GM23338 (cell line): ENCODE results near the gene MIEN1. TPM values are rescaled to one million over a fixed set of nuclear protein-coding genes. Genes with fewer than 3 reads are reported as not detected.

ENCODE experiments used
- ATAC-seq: fragments of 200-7000 bp; cut with Tn5 transposase; 3 replicates; pipeline ENCODE4 v1.9.1; 2020
- DNase-seq: peaks from one replicate; pipeline ENCODE4 v3.0.0-alpha.2; 2015; ENCODE audit warnings: low spot score
- H2AFZ ChIP-seq: fragments of 200-600 bp; sonication (generic); 2 replicates; pipeline ENCODE4 v1.8.0; 2016; ENCODE audit warnings: antibody characterized with exemption, mild to moderate bottlenecking, moderate library complexity
- H3F3A ChIP-seq: fragments of 200-600 bp; sonication (generic); replicated peaks from 2 replicates; pipeline ENCODE4 v1.8.0; 2017; ENCODE audit warnings: antibody characterized with exemption, mixed run types, low read depth
- H3K27ac ChIP-seq: fragments of 200-600 bp; sonication (generic); 2 replicates; pipeline ENCODE4 v1.6.1; 2016; ENCODE audit warnings: low read depth
- H3K27me3 ChIP-seq: fragments of 200-600 bp; sonication (generic); 2 replicates; pipeline ENCODE4 v1.8.0; 2016; ENCODE audit warnings: mild to moderate bottlenecking, mixed run types, moderate library complexity; ENCODE audit not compliant: insufficient read depth
- H3K36me3 ChIP-seq: fragments of 200-600 bp; sonication (generic); 2 replicates; pipeline ENCODE4 v1.8.0; 2016; ENCODE audit warnings: mild to moderate bottlenecking; ENCODE audit not compliant: insufficient read depth
- H3K4me1 ChIP-seq: fragments of 200-600 bp; sonication (generic); 2 replicates; pipeline ENCODE4 v1.8.0; 2016; ENCODE audit warnings: mild to moderate bottlenecking, moderate library complexity; ENCODE audit not compliant: insufficient read depth
- H3K4me2 ChIP-seq: fragments of 200-600 bp; sonication (generic); 2 replicates; pipeline ENCODE4 v1.7.1; 2017; ENCODE audit warnings: mixed run types
- H3K4me3 ChIP-seq: fragments of 200-600 bp; sonication (generic); 2 replicates; pipeline ENCODE4 v1.6.1; 2016; ENCODE audit warnings: mixed run types
- H3K79me2 ChIP-seq: fragments of 200-600 bp; sonication (generic); replicated peaks from 2 replicates; pipeline ENCODE4 v1.8.0; 2017; ENCODE audit warnings: mild to moderate bottlenecking; ENCODE audit not compliant: insufficient read depth
- H3K9me2 ChIP-seq: fragments of 200-600 bp; sonication (generic); 2 replicates; pipeline ENCODE4 v1.8.0; 2017; ENCODE audit not compliant: insufficient read depth
- H4K20me1 ChIP-seq: fragments of 200-600 bp; sonication (generic); replicated peaks from 2 replicates; pipeline ENCODE4 v1.8.0; 2017; ENCODE audit warnings: mild to moderate bottlenecking; ENCODE audit not compliant: insufficient read depth
- H3K27ac Mint-ChIP-seq: 2 replicates; pipeline ENCODE4 v1.8.0; 2020; ENCODE audit warnings: inconsistent platforms, mild to moderate bottlenecking, moderate library complexity, mixed read lengths
- H3K27me3 Mint-ChIP-seq: 3 replicates; pipeline ENCODE4 v1.8.0; 2022; ENCODE audit warnings: low read depth, mild to moderate bottlenecking, moderate library complexity, mixed read lengths, inconsistent platforms; ENCODE audit not compliant: insufficient read depth, poor library complexity
- H3K36me3 Mint-ChIP-seq: 3 replicates; pipeline ENCODE4 v1.8.0; 2021; ENCODE audit warnings: low read depth, mild to moderate bottlenecking, inconsistent platforms, moderate library complexity, mixed read lengths
- H3K4me1 Mint-ChIP-seq: 3 replicates; pipeline ENCODE4 v1.8.0; 2020; ENCODE audit warnings: mild to moderate bottlenecking, inconsistent platforms, mixed read lengths
- H3K4me3 Mint-ChIP-seq: 3 replicates; pipeline ENCODE4 v1.8.0; 2021; ENCODE audit warnings: moderate library complexity, mild to moderate bottlenecking, inconsistent platforms, mixed read lengths
- H3K9me3 Mint-ChIP-seq: 3 replicates; pipeline ENCODE4 v1.8.0; 2020; ENCODE audit warnings: moderate library complexity, mild to moderate bottlenecking, inconsistent platforms, mixed read lengths
- CREB1 ChIP-seq: fragments of 250-450 bp; sonication (Bioruptor Pico); IDR thresholded peaks from 2 replicates; pipeline ENCODE4 v1.5.0; 2020; ENCODE audit warnings: low read depth, mild to moderate bottlenecking, moderate library complexity
- EZH2 ChIP-seq: fragments of 200-600 bp; sonication (generic); IDR thresholded peaks from one replicate; pipeline ENCODE4 v1.8.0; 2017; ENCODE audit warnings: antibody characterized with exemption, mild to moderate bottlenecking, low read depth; ENCODE audit not compliant: unreplicated experiment
- EZH2phosphoT487 ChIP-seq: fragments of 200-600 bp; sonication (generic); IDR thresholded peaks from one replicate; pipeline ENCODE4 v1.8.1; 2018; ENCODE audit warnings: antibody characterized with exemption; ENCODE audit not compliant: unreplicated experiment
- JUNB ChIP-seq: IDR thresholded peaks from one replicate; pipeline ENCODE4 v1.6.1; 2016; ENCODE audit warnings: antibody characterized with exemption; ENCODE audit not compliant: unreplicated experiment
- NANOG ChIP-seq: IDR thresholded peaks from 2 replicates; pipeline ENCODE4 v1.6.1; 2016; ENCODE audit warnings: antibody characterized with exemption, borderline replicate concordance
- POLR2AphosphoS5 ChIP-seq: IDR thresholded peaks from 2 replicates; pipeline ENCODE4 v1.6.1; 2016; ENCODE audit warnings: antibody characterized with exemption, low read depth
- REST ChIP-seq: IDR thresholded peaks from one replicate; pipeline ENCODE4 v1.6.1; 2018; ENCODE audit warnings: antibody characterized with exemption; ENCODE audit not compliant: unreplicated experiment
- STAT1 ChIP-seq: IDR thresholded peaks from one replicate; pipeline ENCODE4 v1.6.1; 2016; ENCODE audit warnings: antibody characterized with exemption; ENCODE audit not compliant: unreplicated experiment
- ZNF114 ChIP-seq: fragments of 250-450 bp; sonication (Bioruptor Pico); IDR thresholded peaks from 2 replicates; pipeline ENCODE4 v1.5.0; 2020; ENCODE audit warnings: mild to moderate bottlenecking, moderate library complexity
- ZNF462 ChIP-seq: fragments of 250-450 bp; sonication (Bioruptor Pico); IDR thresholded peaks from 2 replicates; pipeline ENCODE4 v1.5.0; 2020; ENCODE audit warnings: mild to moderate bottlenecking, moderate library complexity
- polyA plus RNA-seq: library from polyadenylated mRNA; unstranded; fragments of >200 nt; fragmentation: Nextera tagmentation; extraction: Ambion mirVana; gene quantifications from 2 replicates; pipeline ENCODE4 v1.2.1, GENCODE V29; 2016
- total RNA-seq: library from RNA; depleted of rRNA; stranded (reverse); fragments of >200 nt; shearing (Covaris generic); gene quantifications from 2 replicates; pipeline ENCODE4 v1.2.3, GENCODE V29; 2014
- TF ChIP-seq, protein P1 (sequence below), 2 experiments: fragments of 200-600 bp in 1 of 2; sonication (generic) in 1 of 2; conservative IDR thresholded peaks; 2 replicates each; pipeline versions ENCODE4 v1.5.1 to v1.6.1; 2016 to 2017; ENCODE audit warnings: antibody characterized with exemption in 2 of 2, low read depth in 2 of 2, mild to moderate bottlenecking in 2 of 2, moderate library complexity in 1 of 2

Gene MIEN1
- total and polyA plus RNA-seq, 2 experiments from 2014 or later = 37.1 to 91.8 TPM

DNA sequence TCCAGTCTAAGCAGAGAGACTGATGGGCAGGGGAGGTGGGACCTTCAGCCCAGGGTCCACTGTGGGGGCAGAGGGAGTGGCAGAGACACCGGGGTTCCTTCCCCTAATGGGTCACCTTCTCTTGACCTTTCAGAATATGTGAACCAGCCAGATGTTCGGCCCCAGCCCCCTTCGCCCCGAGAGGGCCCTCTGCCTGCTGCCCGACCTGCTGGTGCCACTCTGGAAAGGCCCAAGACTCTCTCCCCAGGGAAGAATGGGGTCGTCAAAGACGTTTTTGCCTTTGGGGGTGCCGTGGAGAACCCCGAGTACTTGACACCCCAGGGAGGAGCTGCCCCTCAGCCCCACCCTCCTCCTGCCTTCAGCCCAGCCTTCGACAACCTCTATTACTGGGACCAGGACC, 2.8 kb downstream of the MIEN1 start:
- Histone ChIP-seq H3K4me1 (peaks cover 15% of the 10 kb centered on the region), H3K27me3 (no peaks in the 10 kb centered on the region), H3K4me3 (no peak overlapping the region), H4K20me1 (peaks cover 3% of the 10 kb centered on the region; the same call in 1 of the 2 replicates), H3K79me2 (no peaks in the 10 kb centered on the region), H3F3A (peaks cover 27% of the 10 kb centered on the region), H3K36me3 (peaks cover 11% of the 10 kb centered on the region; the same call in 1 of the 2 replicates), H3K27ac (no peak overlapping the region), H3K4me2 (no peak overlapping the region), H2AFZ (no peak overlapping the region), H3K9me2 (no peaks in the 10 kb centered on the region)
- no peak for TF ChIP-seq STAT1
- no peak for TF ChIP-seq ZNF462 (CRISPR knock-in tag)
- ATAC-seq = no peak
- Mint-ChIP-seq H3K4me3 (no peak overlapping the region), H3K27ac (no peak overlapping the region), H3K9me3 (no peaks in the 10 kb centered on the region; the same call in 2 of the 3 replicates), H3K36me3 (peaks cover 64% of the 10 kb centered on the region), H3K27me3 (peaks cover 42% of the 10 kb centered on the region), H3K4me1 (peaks cover 27% of the 10 kb centered on the region)
- DNase-seq = no peak

GRCh38 chr17:39726617-39727016, 3.7 kb downstream of the MIEN1 start:
- Mint-ChIP-seq H3K4me1 (peaks cover 27% of the 10 kb centered on the region), H3K9me3 (no peaks in the 10 kb centered on the region; the same call in 2 of the 3 replicates), H3K27me3 (peaks cover 42% of the 10 kb centered on the region), H3K36me3 (peaks cover 67% of the 10 kb centered on the region), H3K4me3 (no peak overlapping the region), H3K27ac (no peak overlapping the region)
- H3F3A ChIP-seq = peaks cover 33% of the 10 kb centered on the region
- no peaks in the 10 kb centered on the region for H3K27me3 ChIP-seq
- peaks cover 11% of the 10 kb centered on the region; the same call in 1 of the 2 replicates for H3K36me3 ChIP-seq
- ATAC-seq = no peak
- peaks cover 3% of the 10 kb centered on the region; the same call in 1 of the 2 replicates for H4K20me1 ChIP-seq
- H3K4me1 ChIP-seq = peaks cover 15% of the 10 kb centered on the region
- no peak overlapping the region for H3K4me3 ChIP-seq
- TF ChIP-seq EZH2 = no peak
- no peak for TF ChIP-seq STAT1
- TF ChIP-seq NANOG = no peak
- no peak for TF ChIP-seq REST
- no peak for TF ChIP-seq EZH2phosphoT487
- TF ChIP-seq, protein P1, sequence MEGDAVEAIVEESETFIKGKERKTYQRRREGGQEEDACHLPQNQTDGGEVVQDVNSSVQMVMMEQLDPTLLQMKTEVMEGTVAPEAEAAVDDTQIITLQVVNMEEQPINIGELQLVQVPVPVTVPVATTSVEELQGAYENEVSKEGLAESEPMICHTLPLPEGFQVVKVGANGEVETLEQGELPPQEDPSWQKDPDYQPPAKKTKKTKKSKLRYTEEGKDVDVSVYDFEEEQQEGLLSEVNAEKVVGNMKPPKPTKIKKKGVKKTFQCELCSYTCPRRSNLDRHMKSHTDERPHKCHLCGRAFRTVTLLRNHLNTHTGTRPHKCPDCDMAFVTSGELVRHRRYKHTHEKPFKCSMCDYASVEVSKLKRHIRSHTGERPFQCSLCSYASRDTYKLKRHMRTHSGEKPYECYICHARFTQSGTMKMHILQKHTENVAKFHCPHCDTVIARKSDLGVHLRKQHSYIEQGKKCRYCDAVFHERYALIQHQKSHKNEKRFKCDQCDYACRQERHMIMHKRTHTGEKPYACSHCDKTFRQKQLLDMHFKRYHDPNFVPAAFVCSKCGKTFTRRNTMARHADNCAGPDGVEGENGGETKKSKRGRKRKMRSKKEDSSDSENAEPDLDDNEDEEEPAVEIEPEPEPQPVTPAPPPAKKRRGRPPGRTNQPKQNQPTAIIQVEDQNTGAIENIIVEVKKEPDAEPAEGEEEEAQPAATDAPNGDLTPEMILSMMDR (conservative IDR thresholded peaks at IDR 0.05; ENCODE audit: low read depth in 2 of 2) = no peak
- TF ChIP-seq POLR2AphosphoS5 = no peak
- no peak for TF ChIP-seq CREB1 (CRISPR knock-in tag)
- no peak for TF ChIP-seq ZNF114 (CRISPR knock-in tag)
- no peak for TF ChIP-seq JUNB
- H3K4me2 ChIP-seq = no peak overlapping the region
- H2AFZ ChIP-seq = no peak overlapping the region
- no peaks in the 10 kb centered on the region for H3K79me2 ChIP-seq
- DNase-seq = no peak
- H3K9me2 ChIP-seq = no peaks in the 10 kb centered on the region
- no peak overlapping the region for H3K27ac ChIP-seq
